HG02884 (cell line): ENCODE data around the gene LPP.

Source experiments
- ATAC-seq: cut with Tn5 transposase; IDR thresholded peaks from one replicate; pipeline ENCODE4 v1.9.1; 2021; ENCODE audit warnings: mild to moderate bottlenecking, moderate library complexity; ENCODE audit not compliant: unreplicated experiment

Gene LPP

GRCh38 chr3:188323067-188323842 is 169.3 kb downstream of the LPP start:
- ATAC-seq, result no peak

GRCh38 chr3:188326111-188326510 is 172.2 kb downstream of the LPP start:
- no peak for ATAC-seq

GRCh38 chr3:188326968-188327367 is 173.0 kb downstream of the LPP start:
- no peak for ATAC-seq

- no peak for ATAC-seq
Observed at GRCh38 chr3:188327433-188327832, 173.5 kb downstream of the LPP start.

- ATAC-seq, result no peak
Observed at GRCh38 chr3:188330138-188330537, 176.2 kb downstream of the LPP start.

GRCh38 chr3:188331166-188331565 is 177.2 kb downstream of the LPP start:
- ATAC-seq, result no peak

- ATAC-seq, result no peak
Observed at GRCh38 chr3:188332085-188332484, 178.1 kb downstream of the LPP start.

GRCh38 chr3:188335656-188336055 is 181.7 kb downstream of the LPP start:
- no peak for ATAC-seq

GRCh38 chr3:188336178-188336577 is 182.2 kb downstream of the LPP start:
- no peak for ATAC-seq

GRCh38 chr3:188337232-188337631 is 183.3 kb downstream of the LPP start:
- ATAC-seq, result no peak

- ATAC-seq, result no peak
Observed at GRCh38 chr3:188338086-188338485, 184.1 kb downstream of the LPP start.

- ATAC-seq, result peak; percentile 79
Observed at GRCh38 chr3:188339410-188340295, 185.7 kb downstream of the LPP start.

- no peak for ATAC-seq
Observed at GRCh38 chr3:188341501-188341900, 187.5 kb downstream of the LPP start.

GRCh38 chr3:188342991-188343732 is 189.2 kb downstream of the LPP start:
- no peak for ATAC-seq

- ATAC-seq, result no peak
Observed at GRCh38 chr3:188343894-188344293, 189.9 kb downstream of the LPP start.

GRCh38 chr3:188345223-188345622 is 191.3 kb downstream of the LPP start:
- ATAC-seq, result no peak

- ATAC-seq, result no peak
Observed at GRCh38 chr3:188348435-188349244, 194.7 kb downstream of the LPP start.

GRCh38 chr3:188349351-188349901 is 195.5 kb downstream of the LPP start:
- no peak for ATAC-seq

GRCh38 chr3:188349933-188350332 is 196.0 kb downstream of the LPP start:
- ATAC-seq, result no peak

- ATAC-seq, result no peak
Observed at GRCh38 chr3:188350961-188351360, 197.0 kb downstream of the LPP start.
